Esophagus muscularis mucosa (tissue), 4 donors: Measurements from ENCODE around the gene CYP2D6.

Source experiments
- EP300 ChIP-seq: sonication (generic); formaldehyde crosslinking; IDR thresholded peaks from one replicate; pipeline ENCODE4 v1.6.1; 2017; ENCODE audit warnings: antibody characterized with exemption
- POLR2A ChIP-seq: fragments of 450-650 bp; IDR thresholded peaks from one replicate; pipeline ENCODE4 v1.6.1; 2017; ENCODE audit warnings: antibody characterized with exemption, moderate library complexity, mild to moderate bottlenecking, low read depth
- POLR2AphosphoS5 ChIP-seq, 2 donors: sonication (generic); formaldehyde crosslinking; IDR thresholded peaks; one replicate each; pipeline ENCODE4 v1.6.1; 2017; ENCODE audit warnings: antibody characterized with exemption in 2 of 2
- TF ChIP-seq, protein P1 (sequence below), 3 experiments: fragments of 200-600 bp in 2 of 3; fragments of 450-650 bp in 1 of 3; sonication (generic) in 2 of 3; IDR thresholded peaks; one replicate each; pipeline ENCODE4 v1.5.1; 2017 to 2019; ENCODE audit warnings: antibody characterized with exemption in 3 of 3, mild to moderate bottlenecking in 2 of 3, moderate library complexity in 1 of 3

DNA sequence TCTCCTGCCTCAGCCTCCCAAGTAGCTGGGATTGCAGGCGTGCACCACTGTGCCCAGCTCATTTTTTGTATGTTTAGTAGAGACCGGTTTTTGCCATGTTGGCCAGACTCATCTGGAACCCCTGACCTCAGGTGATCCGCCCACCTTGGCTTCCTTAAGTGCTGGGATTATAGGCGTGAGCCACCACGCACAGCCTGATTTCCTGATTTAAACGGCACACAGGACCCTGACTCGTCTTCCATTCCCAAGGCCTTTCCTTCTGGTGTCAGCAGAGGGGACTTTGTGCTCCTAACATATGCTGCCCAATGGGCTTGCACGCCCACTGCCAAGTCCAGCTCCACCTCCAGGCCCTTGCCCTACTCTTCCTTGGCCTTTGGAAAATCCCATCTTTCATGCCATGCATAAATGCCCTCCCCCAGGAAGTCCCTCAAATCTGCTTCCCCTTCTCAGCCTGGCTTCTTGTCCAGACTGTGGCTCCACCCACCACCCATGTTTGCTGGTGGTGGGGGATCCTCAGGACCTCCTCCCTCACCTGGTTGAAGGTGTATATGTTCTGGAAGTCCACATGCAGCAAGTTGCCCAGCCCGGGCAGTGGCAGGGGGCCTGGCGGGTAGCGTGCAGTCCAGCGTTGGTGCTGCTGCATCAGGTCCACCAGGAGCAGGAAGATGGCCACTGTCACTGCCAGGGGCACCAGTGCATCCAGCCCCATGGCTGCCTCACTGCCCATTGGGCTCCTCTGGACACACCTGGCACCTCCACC, 23.9 kb upstream of the CYP2D6 start:
- TF ChIP-seq, protein P1, sequence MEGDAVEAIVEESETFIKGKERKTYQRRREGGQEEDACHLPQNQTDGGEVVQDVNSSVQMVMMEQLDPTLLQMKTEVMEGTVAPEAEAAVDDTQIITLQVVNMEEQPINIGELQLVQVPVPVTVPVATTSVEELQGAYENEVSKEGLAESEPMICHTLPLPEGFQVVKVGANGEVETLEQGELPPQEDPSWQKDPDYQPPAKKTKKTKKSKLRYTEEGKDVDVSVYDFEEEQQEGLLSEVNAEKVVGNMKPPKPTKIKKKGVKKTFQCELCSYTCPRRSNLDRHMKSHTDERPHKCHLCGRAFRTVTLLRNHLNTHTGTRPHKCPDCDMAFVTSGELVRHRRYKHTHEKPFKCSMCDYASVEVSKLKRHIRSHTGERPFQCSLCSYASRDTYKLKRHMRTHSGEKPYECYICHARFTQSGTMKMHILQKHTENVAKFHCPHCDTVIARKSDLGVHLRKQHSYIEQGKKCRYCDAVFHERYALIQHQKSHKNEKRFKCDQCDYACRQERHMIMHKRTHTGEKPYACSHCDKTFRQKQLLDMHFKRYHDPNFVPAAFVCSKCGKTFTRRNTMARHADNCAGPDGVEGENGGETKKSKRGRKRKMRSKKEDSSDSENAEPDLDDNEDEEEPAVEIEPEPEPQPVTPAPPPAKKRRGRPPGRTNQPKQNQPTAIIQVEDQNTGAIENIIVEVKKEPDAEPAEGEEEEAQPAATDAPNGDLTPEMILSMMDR (IDR thresholded peaks at IDR 0.05) = no peak
- TF ChIP-seq POLR2A (no peak), EP300 (no peak), POLR2AphosphoS5 (IDR thresholded peaks at IDR 0.05) (no peak)
